HL-60 (cell line): ENCODE measurements around the gene FKTN.

Experiments
- DNase-seq, 2 experiments: peaks; one replicate each; pipeline ENCODE4 v3.0.0-alpha.2; 2010 to 2020; ENCODE audit warnings: low read depth in 1 of 2, low spot score in 1 of 2
- H3K27ac ChIP-seq: fragments of 250-450 bp; sonication (Bioruptor Pico); replicated peaks from 2 replicates; pipeline ENCODE4 v1.5.1; 2020; ENCODE audit warnings: mild to moderate bottlenecking, moderate library complexity
- H3K27me3 ChIP-seq: fragments of 250-450 bp; sonication (Bioruptor Pico); 2 replicates; pipeline ENCODE4 v1.5.1; 2021; ENCODE audit warnings: mild to moderate bottlenecking, moderate library complexity; ENCODE audit not compliant: insufficient read depth, poor library complexity, severe bottlenecking
- H3K4me3 ChIP-seq: replicated peaks from 2 replicates; pipeline ENCODE4 v1.5.1; 2011; ENCODE audit warnings: mild to moderate bottlenecking, control low read depth, low read length; ENCODE audit not compliant: insufficient read depth
- GABPA ChIP-seq: IDR thresholded peaks from 2 replicates; pipeline ENCODE4 v1.6.1; 2012; ENCODE audit warnings: low read depth
- POLR2AphosphoS5 ChIP-seq: IDR thresholded peaks from 2 replicates; pipeline ENCODE4 v1.6.1; 2012; ENCODE audit warnings: low read depth
- SPI1 ChIP-seq: IDR thresholded peaks from 2 replicates; pipeline ENCODE4 v1.6.1; 2012; ENCODE audit warnings: low read depth, mild to moderate bottlenecking, borderline replicate concordance
- TF ChIP-seq, protein P1 (sequence below): IDR thresholded peaks from 2 replicates; pipeline ENCODE4 v1.6.1; 2012; ENCODE audit warnings: low read depth; ENCODE audit not compliant: insufficient replicate concordance
- TF ChIP-seq, protein P2 (sequence below): IDR thresholded peaks from one replicate; pipeline ENCODE4 v1.5.1; 2011; ENCODE audit warnings: low read length, control low read depth, inconsistent platforms; ENCODE audit not compliant: insufficient read depth

Gene FKTN

DNA sequence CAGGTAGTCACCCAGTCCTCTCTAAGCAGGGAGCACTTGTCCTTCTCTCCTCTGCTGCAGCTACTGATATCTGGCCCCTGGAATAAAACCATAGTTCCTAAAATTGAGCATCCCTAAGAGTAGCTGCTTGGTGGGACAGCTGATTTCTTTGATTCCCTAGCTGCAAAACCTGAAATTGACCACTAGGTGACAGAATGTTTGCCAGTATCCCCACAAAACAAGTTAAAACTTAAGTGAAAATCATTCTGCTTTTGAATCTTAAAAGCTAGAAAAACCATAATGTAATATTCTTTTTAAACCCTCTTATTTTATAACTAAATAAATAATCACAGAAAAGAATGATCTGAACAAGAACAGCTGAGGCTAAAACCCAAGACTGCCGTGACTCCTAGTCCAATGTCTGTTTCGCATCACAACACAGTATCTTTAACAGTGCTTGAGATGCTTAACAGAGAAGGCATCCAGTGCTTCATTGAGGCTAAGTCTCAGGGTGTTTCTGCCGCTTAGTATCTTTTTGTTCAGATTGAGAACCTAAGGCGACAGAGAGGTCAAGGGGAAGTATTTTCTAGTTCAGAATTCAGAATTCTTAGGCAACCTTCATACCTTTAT, 80.0 kb downstream of the FKTN start:
- Histone ChIP-seq H3K4me3 (no peak overlapping the region), H3K27ac (no peak overlapping the region), H3K27me3 (no peaks in the 10 kb centered on the region)
- TF ChIP-seq, protein P1, sequence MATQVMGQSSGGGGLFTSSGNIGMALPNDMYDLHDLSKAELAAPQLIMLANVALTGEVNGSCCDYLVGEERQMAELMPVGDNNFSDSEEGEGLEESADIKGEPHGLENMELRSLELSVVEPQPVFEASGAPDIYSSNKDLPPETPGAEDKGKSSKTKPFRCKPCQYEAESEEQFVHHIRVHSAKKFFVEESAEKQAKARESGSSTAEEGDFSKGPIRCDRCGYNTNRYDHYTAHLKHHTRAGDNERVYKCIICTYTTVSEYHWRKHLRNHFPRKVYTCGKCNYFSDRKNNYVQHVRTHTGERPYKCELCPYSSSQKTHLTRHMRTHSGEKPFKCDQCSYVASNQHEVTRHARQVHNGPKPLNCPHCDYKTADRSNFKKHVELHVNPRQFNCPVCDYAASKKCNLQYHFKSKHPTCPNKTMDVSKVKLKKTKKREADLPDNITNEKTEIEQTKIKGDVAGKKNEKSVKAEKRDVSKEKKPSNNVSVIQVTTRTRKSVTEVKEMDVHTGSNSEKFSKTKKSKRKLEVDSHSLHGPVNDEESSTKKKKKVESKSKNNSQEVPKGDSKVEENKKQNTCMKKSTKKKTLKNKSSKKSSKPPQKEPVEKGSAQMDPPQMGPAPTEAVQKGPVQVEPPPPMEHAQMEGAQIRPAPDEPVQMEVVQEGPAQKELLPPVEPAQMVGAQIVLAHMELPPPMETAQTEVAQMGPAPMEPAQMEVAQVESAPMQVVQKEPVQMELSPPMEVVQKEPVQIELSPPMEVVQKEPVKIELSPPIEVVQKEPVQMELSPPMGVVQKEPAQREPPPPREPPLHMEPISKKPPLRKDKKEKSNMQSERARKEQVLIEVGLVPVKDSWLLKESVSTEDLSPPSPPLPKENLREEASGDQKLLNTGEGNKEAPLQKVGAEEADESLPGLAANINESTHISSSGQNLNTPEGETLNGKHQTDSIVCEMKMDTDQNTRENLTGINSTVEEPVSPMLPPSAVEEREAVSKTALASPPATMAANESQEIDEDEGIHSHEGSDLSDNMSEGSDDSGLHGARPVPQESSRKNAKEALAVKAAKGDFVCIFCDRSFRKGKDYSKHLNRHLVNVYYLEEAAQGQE = no peak
- no peak for TF ChIP-seq SPI1
- TF ChIP-seq, protein P2, sequence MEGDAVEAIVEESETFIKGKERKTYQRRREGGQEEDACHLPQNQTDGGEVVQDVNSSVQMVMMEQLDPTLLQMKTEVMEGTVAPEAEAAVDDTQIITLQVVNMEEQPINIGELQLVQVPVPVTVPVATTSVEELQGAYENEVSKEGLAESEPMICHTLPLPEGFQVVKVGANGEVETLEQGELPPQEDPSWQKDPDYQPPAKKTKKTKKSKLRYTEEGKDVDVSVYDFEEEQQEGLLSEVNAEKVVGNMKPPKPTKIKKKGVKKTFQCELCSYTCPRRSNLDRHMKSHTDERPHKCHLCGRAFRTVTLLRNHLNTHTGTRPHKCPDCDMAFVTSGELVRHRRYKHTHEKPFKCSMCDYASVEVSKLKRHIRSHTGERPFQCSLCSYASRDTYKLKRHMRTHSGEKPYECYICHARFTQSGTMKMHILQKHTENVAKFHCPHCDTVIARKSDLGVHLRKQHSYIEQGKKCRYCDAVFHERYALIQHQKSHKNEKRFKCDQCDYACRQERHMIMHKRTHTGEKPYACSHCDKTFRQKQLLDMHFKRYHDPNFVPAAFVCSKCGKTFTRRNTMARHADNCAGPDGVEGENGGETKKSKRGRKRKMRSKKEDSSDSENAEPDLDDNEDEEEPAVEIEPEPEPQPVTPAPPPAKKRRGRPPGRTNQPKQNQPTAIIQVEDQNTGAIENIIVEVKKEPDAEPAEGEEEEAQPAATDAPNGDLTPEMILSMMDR = peak; percentile 34
- TF ChIP-seq POLR2AphosphoS5 = no peak
- no peak for TF ChIP-seq GABPA
- no peak for DNase-seq

DNA sequence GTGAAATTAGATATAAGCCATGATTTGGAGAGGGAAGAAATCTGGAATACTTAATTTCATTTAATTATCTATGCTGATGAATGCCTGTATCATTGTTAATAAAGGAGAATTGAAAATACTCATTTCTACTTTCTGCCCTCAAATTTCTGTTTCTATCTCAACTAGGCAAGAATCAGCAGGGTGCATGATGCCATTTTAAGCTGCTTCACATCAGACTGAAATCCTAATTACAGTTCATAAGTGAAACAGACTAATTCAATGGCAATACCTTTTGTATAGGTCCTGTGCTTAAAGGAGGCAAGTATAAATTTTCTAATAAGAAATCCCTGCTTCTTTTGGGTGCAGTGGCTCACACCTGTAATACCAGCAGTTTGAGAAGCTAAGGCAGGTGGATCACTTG, 82.0 kb downstream of the FKTN start:
- DNase-seq = no peak
- Histone ChIP-seq H3K27me3 (no peaks in the 10 kb centered on the region), H3K4me3 (no peak overlapping the region), H3K27ac (no peak overlapping the region)
- TF ChIP-seq, protein P2 = no peak
- no peak for TF ChIP-seq POLR2AphosphoS5
- TF ChIP-seq SPI1 = no peak
- no peak for TF ChIP-seq GABPA
- TF ChIP-seq, protein P1 = no peak

DNA sequence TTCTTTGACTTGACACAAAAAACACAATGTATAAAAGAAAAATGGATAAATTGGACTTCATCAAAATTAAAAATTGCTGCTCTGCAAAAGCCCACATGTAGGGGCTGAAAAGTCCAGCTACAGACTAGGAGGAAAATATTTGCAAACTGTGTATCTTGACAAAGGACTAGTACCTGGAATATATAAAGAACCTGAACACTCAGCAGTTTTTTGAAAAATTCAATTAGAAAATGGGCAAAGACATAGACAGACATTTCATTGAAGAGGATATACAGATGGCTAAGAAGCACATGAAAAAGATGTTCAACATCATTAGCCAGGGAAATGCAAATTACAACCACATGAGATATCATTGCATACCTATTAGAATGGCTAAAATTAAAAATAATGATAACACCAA, 85.9 kb downstream of the FKTN start:
- H3K27me3 ChIP-seq = no peaks in the 10 kb centered on the region
- H3K4me3 ChIP-seq = no peak overlapping the region
- TF ChIP-seq, protein P2 = no peak
- no peak for TF ChIP-seq SPI1
- no peak for TF ChIP-seq GABPA
- TF ChIP-seq, protein P1 = no peak
- no peak for TF ChIP-seq POLR2AphosphoS5
- no peak overlapping the region for H3K27ac ChIP-seq
- DNase-seq = no peak
